SK-N-SH treated with all-trans-retinoic acid at 6 μM for 48 hours (cell line): ENCODE measurements around the gene CYP27B1.

Source experiments
- CSDC2 ChIP-seq: fragments of 250-450 bp; sonication (Bioruptor Pico); IDR thresholded peaks from 2 replicates; pipeline ENCODE4 v1.5.0; 2020; ENCODE audit warnings: mild to moderate bottlenecking, moderate library complexity
- PATZ1 ChIP-seq: fragments of 250-450 bp; sonication (Bioruptor Pico); IDR thresholded peaks from 2 replicates; pipeline ENCODE4 v1.8.0; 2020; ENCODE audit warnings: mild to moderate bottlenecking, moderate library complexity, borderline replicate concordance
- SNAI2 ChIP-seq: fragments of 250-450 bp; sonication (Bioruptor Pico); IDR thresholded peaks from 2 replicates; pipeline ENCODE4 v1.5.0; 2020; ENCODE audit warnings: mild to moderate bottlenecking, moderate library complexity
- TOX ChIP-seq: fragments of 250-450 bp; sonication (Bioruptor Pico); IDR thresholded peaks from 2 replicates; pipeline ENCODE4 v1.8.0; 2021; ENCODE audit warnings: mild to moderate bottlenecking, moderate library complexity, borderline replicate concordance
- ZFP3 ChIP-seq: fragments of 250-450 bp; sonication (Bioruptor Pico); IDR thresholded peaks from 2 replicates; pipeline ENCODE4 v1.5.0; 2020; ENCODE audit warnings: mild to moderate bottlenecking, moderate library complexity
- TF ChIP-seq, protein P1 (sequence below): fragments of 250-450 bp; sonication (Bioruptor Pico); IDR thresholded peaks from 2 replicates; pipeline ENCODE4 v1.5.1; 2020; ENCODE audit warnings: low read depth, mild to moderate bottlenecking, moderate library complexity

- no peak for TF ChIP-seq TOX (CRISPR knock-in tag)
- no peak for TF ChIP-seq PATZ1 (CRISPR knock-in tag)
- no peak for TF ChIP-seq CSDC2 (CRISPR knock-in tag)
- no peak for TF ChIP-seq SNAI2 (CRISPR knock-in tag)
- TF ChIP-seq, protein P1, sequence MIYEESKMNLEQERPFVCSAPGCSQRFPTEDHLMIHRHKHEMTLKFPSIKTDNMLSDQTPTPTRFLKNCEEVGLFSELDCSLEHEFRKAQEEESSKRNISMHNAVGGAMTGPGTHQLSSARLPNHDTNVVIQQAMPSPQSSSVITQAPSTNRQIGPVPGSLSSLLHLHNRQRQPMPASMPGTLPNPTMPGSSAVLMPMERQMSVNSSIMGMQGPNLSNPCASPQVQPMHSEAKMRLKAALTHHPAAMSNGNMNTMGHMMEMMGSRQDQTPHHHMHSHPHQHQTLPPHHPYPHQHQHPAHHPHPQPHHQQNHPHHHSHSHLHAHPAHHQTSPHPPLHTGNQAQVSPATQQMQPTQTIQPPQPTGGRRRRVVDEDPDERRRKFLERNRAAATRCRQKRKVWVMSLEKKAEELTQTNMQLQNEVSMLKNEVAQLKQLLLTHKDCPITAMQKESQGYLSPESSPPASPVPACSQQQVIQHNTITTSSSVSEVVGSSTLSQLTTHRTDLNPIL (CRISPR knock-in tag), result no peak
- TF ChIP-seq ZFP3 (CRISPR knock-in tag), result no peak
These were observed 15.5 kb downstream of the CYP27B1 start for GRCh38 chr12:57751432-57751787.
